Psoas muscle (tissue), 8 donors: ENCODE measurements around the gene KRT14. TPM values are rescaled to one million over a fixed set of nuclear protein-coding genes. Genes with fewer than 3 reads are reported as not detected.
"Not testable (repeated sequence)": the region's sequence is repeated elsewhere in the genome, so short reads cannot be mapped to it uniquely, and the experiment has no call there.

ENCODE experiments used
- ATAC-seq, 4 donors: fragments of 200-7000 bp; cut with Tn5 transposase; one replicate each; pipeline ENCODE4 v1.9.1; 2020; ENCODE audit warnings: moderate library complexity in 3 of 4, mild to moderate bottlenecking in 2 of 4
- DNase-seq, 2 donors: peaks; one replicate each; pipeline ENCODE4 v3.0.0-alpha.2; 2020
- H3K27ac ChIP-seq: fragments of 200-600 bp; one replicate; pipeline ENCODE4 v1.8.0; 2022
- H3K27me3 ChIP-seq, 3 donors: fragments of 200-600 bp in 1 of 3; one replicate each; pipeline versions ENCODE4 v1.6.1 to v1.8.0; 2013 to 2022; ENCODE audit warnings: low read length in 2 of 3, mild to moderate bottlenecking in 2 of 3, moderate library complexity in 1 of 3; ENCODE audit not compliant: insufficient read depth in 3 of 3
- H3K36me3 ChIP-seq, 2 donors: fragments of 200-600 bp in 1 of 2; one replicate each; pipeline versions ENCODE4 v1.6.1 to v1.8.0; 2013 to 2022; ENCODE audit warnings: low read depth in 1 of 2, mild to moderate bottlenecking in 1 of 2, moderate library complexity in 1 of 2; ENCODE audit not compliant: insufficient read depth in 1 of 2
- H3K4me1 ChIP-seq: fragments of 200-600 bp; one replicate; pipeline ENCODE4 v1.8.0; 2022
- H3K4me3 ChIP-seq: fragments of 200-600 bp; one replicate; pipeline ENCODE4 v1.8.0; 2022; ENCODE audit warnings: mild to moderate bottlenecking
- H3K9me3 ChIP-seq: fragments of 200-600 bp; one replicate; pipeline ENCODE4 v1.8.0; 2022
- WGBS, 3 donors: extraction: QIAGEN DNeasy Blood & Tissue Kit; methylation state at CpG; one replicate each; pipeline versions ENCODE4 v1.1.6 to v1.1.7; 2013; 5-methylcytosine and 5-hydroxymethylcytosine counted together
- intact Hi-C, 2 donors: fragments of 100-400 bp; cut with DNase I; formaldehyde crosslinking; loops; one replicate each; pipeline versions ENCODE4 v1.11.0 to v1.14.2; 2022
- polyA plus RNA-seq, 3 donors: library from polyadenylated mRNA; stranded (reverse); fragments of 200-250 nt; gene quantifications; one replicate each; pipeline ENCODE4 v1.2.3, GENCODE V29; 2013
- total RNA-seq, 4 donors: library from RNA; stranded (reverse); fragmentation: NEBNext Ultra II Directional in 2 of 4; extraction: Animal tissue kit (Norgen Biotek cat#: 25700) in 2 of 4; gene quantifications; one replicate each; pipeline versions ENCODE4 v1.2.1 to v1.2.4, GENCODE V29; 2021 to 2023
- TF ChIP-seq, protein P1 (sequence below): fragments of 200-600 bp; IDR thresholded peaks from one replicate; pipeline ENCODE4 v1.8.0; 2022; ENCODE audit warnings: antibody characterized with exemption
- donor health status: healthy with polysubstance abuse.
- donor health status: DM: no; HTN: no; CAD: no; lungs with moderate emphysema.
- donor health status: Bipolar disorder and iron deficiency.
- donor health status: healthy.
- donor health status: DM: yes; HTN: yes; CAD: no.
- donor health status: DM: no; HTN: no; CAD: no.
- donor health status: DM: no; HTN: no; CAD: no.
- donor health status: DM: yes; HTN: yes; CAD: no.

The KRT14 gene
- total and polyA plus RNA-seq, 7 donors = 0.03 to 0.54 (median 0.17) TPM; not detected in 2

GRCh38 chr17:41625602-41626001 lies 38.9 kb upstream of the KRT14 start:
- no peaks in the 10 kb centered on the region for H3K9me3 ChIP-seq
- intact Hi-C loops = no loop called here
- H3K4me1 ChIP-seq = no peaks in the 10 kb centered on the region
- no peaks in the 10 kb centered on the region for H3K36me3 ChIP-seq
- no peak for ATAC-seq
- H3K4me3 ChIP-seq = no peak overlapping the region
- 62 to 72% (median 70%) methylated on average over 11 to 16 of the region's 16 CpGs for WGBS, 3 donors
- TF ChIP-seq, protein P1, sequence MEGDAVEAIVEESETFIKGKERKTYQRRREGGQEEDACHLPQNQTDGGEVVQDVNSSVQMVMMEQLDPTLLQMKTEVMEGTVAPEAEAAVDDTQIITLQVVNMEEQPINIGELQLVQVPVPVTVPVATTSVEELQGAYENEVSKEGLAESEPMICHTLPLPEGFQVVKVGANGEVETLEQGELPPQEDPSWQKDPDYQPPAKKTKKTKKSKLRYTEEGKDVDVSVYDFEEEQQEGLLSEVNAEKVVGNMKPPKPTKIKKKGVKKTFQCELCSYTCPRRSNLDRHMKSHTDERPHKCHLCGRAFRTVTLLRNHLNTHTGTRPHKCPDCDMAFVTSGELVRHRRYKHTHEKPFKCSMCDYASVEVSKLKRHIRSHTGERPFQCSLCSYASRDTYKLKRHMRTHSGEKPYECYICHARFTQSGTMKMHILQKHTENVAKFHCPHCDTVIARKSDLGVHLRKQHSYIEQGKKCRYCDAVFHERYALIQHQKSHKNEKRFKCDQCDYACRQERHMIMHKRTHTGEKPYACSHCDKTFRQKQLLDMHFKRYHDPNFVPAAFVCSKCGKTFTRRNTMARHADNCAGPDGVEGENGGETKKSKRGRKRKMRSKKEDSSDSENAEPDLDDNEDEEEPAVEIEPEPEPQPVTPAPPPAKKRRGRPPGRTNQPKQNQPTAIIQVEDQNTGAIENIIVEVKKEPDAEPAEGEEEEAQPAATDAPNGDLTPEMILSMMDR = no peak
- peaks cover 0 to 11% (median 2%) of the 10 kb centered on the region in 3 donors for H3K27me3 ChIP-seq
- DNase-seq = peak in 1 of 2 donors; percentile 18
- H3K27ac ChIP-seq = no peak overlapping the region

- H3K4me3 ChIP-seq = no peak within 1 kb of the TSS
- ATAC-seq (no peak), DNase-seq (no peak)
- TF ChIP-seq, protein P1 = no peak
- WGBS, 3 donors = 59 to 64% (median 62%) methylated on average over 31 to 32 of the region's 33 CpGs
- intact Hi-C loops = no loop called here
- H3K27me3 ChIP-seq = peaks cover 0 to 11% (median 2%) of the 10 kb centered on the region in 3 donors
- no peaks in the 10 kb centered on the region for H3K9me3 ChIP-seq
- H3K4me1 ChIP-seq = no peaks in the 10 kb centered on the region
- H3K27ac ChIP-seq = no peak within 1 kb of the TSS
- no peaks in the 10 kb centered on the region for H3K36me3 ChIP-seq
Observed at GRCh38 chr17:41624208-41625101, 37.8 kb upstream of the KRT14 start, which contains the start of gene KRT17. TSS of gene KRT17 (minus strand) at chr17:41624575. CDS start at chr17:41624509, 66 bp downstream.

- DNase-seq, ATAC-seq, intact Hi-C loops, H3K4me3 ChIP-seq, H3K4me1 ChIP-seq, H3K36me3 ChIP-seq, H3K27ac ChIP-seq, H3K9me3 ChIP-seq: not testable (repeated sequence)
- 48 to 61% (median 49%) methylated on average over 10 of the region's 10 CpGs for WGBS, 3 donors
- H3K27me3 ChIP-seq = peaks cover 0 to 11% (median 2%) of the 10 kb centered on the region in 3 donors
Observed at GRCh38 chr17:41623184-41623861, 36.6 kb upstream of the KRT14 start.

- DNase-seq, H3K9me3 ChIP-seq, H3K4me3 ChIP-seq, ATAC-seq, H3K27ac ChIP-seq, H3K36me3 ChIP-seq, H3K4me1 ChIP-seq, intact Hi-C loops: not testable (repeated sequence)
- WGBS, 3 donors = 66 to 77% (median 71%) methylated on average over 18 to 19 of the region's 19 CpGs
- H3K27me3 ChIP-seq = peaks cover 0 to 11% (median 2%) of the 10 kb centered on the region in 3 donors
Observed at GRCh38 chr17:41622340-41623183, 35.9 kb upstream of the KRT14 start.

DNA sequence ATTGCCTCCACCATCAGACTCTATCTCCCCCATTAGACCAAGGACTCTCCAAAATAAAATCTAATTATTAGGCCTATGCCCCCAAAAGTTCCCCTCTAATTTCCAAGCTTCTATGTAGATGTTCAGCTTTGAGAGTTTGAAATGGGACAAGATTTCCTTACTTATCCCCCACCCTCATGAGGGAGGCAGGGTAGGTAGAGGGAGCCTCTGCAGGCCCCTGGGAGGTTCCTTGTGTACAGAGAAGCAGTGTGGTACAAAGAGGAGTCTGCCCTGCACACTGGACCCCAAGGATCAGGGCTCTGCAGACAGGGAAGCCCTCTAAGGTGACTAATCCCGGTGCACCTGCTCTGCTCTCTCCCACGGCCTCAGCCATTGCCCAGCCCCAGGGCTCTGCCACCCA lies 35.2 kb upstream of the KRT14 start:
- Histone ChIP-seq H3K9me3 (no peaks in the 10 kb centered on the region), H3K4me3 (no peak overlapping the region), H3K27ac (no peak overlapping the region), H3K4me1 (no peaks in the 10 kb centered on the region), H3K36me3 (no peaks in the 10 kb centered on the region), H3K27me3 (peaks cover 0 to 11% (median 2%) of the 10 kb centered on the region in 3 donors)
- no peak for ATAC-seq
- DNase-seq = no peak
- 88 to 93% (median 93%) methylated on average over 2 of the region's 2 CpGs for WGBS, 3 donors
- intact Hi-C loops = no loop called here
- TF ChIP-seq, protein P1 = no peak

DNA sequence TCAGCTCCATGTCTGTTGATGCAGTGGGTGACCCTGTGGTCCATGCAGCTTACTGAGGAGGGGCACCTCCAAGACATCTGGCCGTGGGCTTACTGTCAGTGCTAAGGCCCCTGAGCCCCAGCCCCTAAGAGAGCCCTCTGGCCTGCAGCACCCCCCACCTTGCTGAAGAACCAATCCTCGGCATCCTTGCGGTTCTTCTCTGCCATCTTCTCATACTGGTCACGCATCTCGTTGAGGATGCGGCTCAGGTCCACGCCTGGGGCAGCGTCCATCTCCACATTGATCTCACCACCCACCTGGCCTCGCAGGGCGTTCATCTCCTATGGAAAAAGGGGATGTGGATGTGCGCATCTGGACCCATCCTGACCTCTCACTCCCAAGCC lies 34.7 kb upstream of the KRT14 start:
- H3K9me3 ChIP-seq, ATAC-seq, H3K4me1 ChIP-seq, intact Hi-C loops, H3K27ac ChIP-seq, H3K4me3 ChIP-seq, DNase-seq, H3K36me3 ChIP-seq: not testable (repeated sequence)
- peaks cover 0 to 11% (median 2%) of the 10 kb centered on the region in 3 donors for H3K27me3 ChIP-seq
- 94 to 97% (median 95%) methylated on average over 11 of the region's 11 CpGs for WGBS, 3 donors
